ENCODE data around the gene NYAP1.
"Not testable (repeated sequence)": the region's sequence is repeated elsewhere in the genome, so short reads cannot be mapped to it uniquely, and the experiment has no call there.

NYAP1 gene

GRCh38 chr7:100484673-100485045, 932 bp downstream of the NYAP1 start:
- no peak for DNase-seq

GRCh38 chr7:100485471-100485876, 1.7 kb downstream of the NYAP1 start:
- no peak for DNase-seq

GRCh38 chr7:100486111-100486636, 2.4 kb downstream of the NYAP1 start:
- no peak for DNase-seq

GRCh38 chr7:100486753-100487446, 3.2 kb downstream of the NYAP1 start:
- no peak for DNase-seq

- no peak for DNase-seq
These were observed 4.8 kb downstream of the NYAP1 start for GRCh38 chr7:100488333-100489095.

GRCh38 chr7:100489121-100489520, 5.4 kb downstream of the NYAP1 start:
- DNase-seq = no peak

- DNase-seq = no peak
These were observed 6.1 kb downstream of the NYAP1 start for GRCh38 chr7:100489824-100490223.

- DNase-seq = no peak
These were observed 6.9 kb downstream of the NYAP1 start for GRCh38 chr7:100490483-100491191.

- no peak for DNase-seq
These were observed 7.5 kb downstream of the NYAP1 start for GRCh38 chr7:100491192-100491578.

GRCh38 chr7:100492738-100493475, 9.2 kb downstream of the NYAP1 start:
- DNase-seq = no peak

GRCh38 chr7:100493476-100494264, 9.9 kb downstream of the NYAP1 start:
- DNase-seq = peak; percentile 66

GRCh38 chr7:100496509-100496908, 12.8 kb downstream of the NYAP1 start:
- no peak for DNase-seq

- DNase-seq = not testable (repeated sequence)
These were observed 17.0 kb downstream of the NYAP1 start for GRCh38 chr7:100500743-100501142.

GRCh38 chr7:100504031-100504430, 20.3 kb downstream of the NYAP1 start:
- DNase-seq = not testable (repeated sequence)

GRCh38 chr7:100504887-100505611, 21.3 kb downstream of the NYAP1 start:
- no peak for DNase-seq

GRCh38 chr7:100506356-100506923, 22.7 kb downstream of the NYAP1 start:
- no peak for DNase-seq

- no peak for DNase-seq
These were observed 25.5 kb downstream of the NYAP1 start for GRCh38 chr7:100509231-100509630.

- DNase-seq = no peak
These were observed 26.9 kb downstream of the NYAP1 start for GRCh38 chr7:100510437-100511239.

- no peak for DNase-seq
These were observed 29.6 kb downstream of the NYAP1 start for GRCh38 chr7:100513212-100513810.

All from stimulated activated CD4-positive, alpha-beta T cell treated with anti-CD3 and anti-CD28 coated beads, Interleukin-4, amount 100 ng/mL, for 24 hours (primary cell).